Activated CD4-positive, alpha-beta T cell treated with anti-CD3 and anti-CD28 coated beads, Interleukin-2, amount 10 ng/mL, durations not matched to agents 7 days and 5 days (primary cell): ENCODE measurements around the gene OTOP2. TPM values are rescaled to one million over a fixed set of nuclear protein-coding genes. Genes with fewer than 3 reads are reported as not detected.
"Not testable (repeated sequence)": the region's sequence is repeated elsewhere in the genome, so short reads cannot be mapped to it uniquely, and the experiment has no call there.

Experiments used
- CTCF ChIA-PET: fragments of 350-600 bp; sonication (Branson Sonifier 250); formaldehyde crosslinking; loops from one replicate; lab custom pipeline; 2021; ENCODE audit warnings: antibody characterized with exemption; lab: Charles Lee
- POLR2A ChIA-PET: fragments of 350-600 bp; sonication (Branson Sonifier 250); formaldehyde crosslinking; loops from one replicate; lab custom pipeline; 2021; ENCODE audit warnings: antibody characterized with exemption; lab: Charles Lee
- DNase-seq: peaks from one replicate; pipeline ENCODE4 v3.0.0-alpha.2; 2020
- H3K27ac Mint-ChIP-seq: one replicate; pipeline ENCODE4 v1.8.0; 2021; ENCODE audit warnings: mild to moderate bottlenecking, moderate library complexity, mixed read lengths
- H3K27me3 Mint-ChIP-seq: one replicate; pipeline ENCODE4 v1.8.0; 2021; ENCODE audit warnings: mixed read lengths
- H3K36me3 Mint-ChIP-seq: one replicate; pipeline ENCODE4 v1.8.0; 2021; ENCODE audit warnings: low read depth, mixed read lengths
- H3K4me1 Mint-ChIP-seq: one replicate; pipeline ENCODE4 v1.8.0; 2021; ENCODE audit warnings: mixed read lengths
- H3K4me3 Mint-ChIP-seq: one replicate; pipeline ENCODE4 v1.8.0; 2021; ENCODE audit warnings: mild to moderate bottlenecking, moderate library complexity, mixed read lengths
- H3K9me3 Mint-ChIP-seq: one replicate; pipeline ENCODE4 v1.8.0; 2021; ENCODE audit warnings: mixed read lengths
- total RNA-seq, 2 experiments: library from RNA; stranded (reverse); gene quantifications; one replicate each; pipeline ENCODE4 v1.2.3, GENCODE V29; 2021

Gene OTOP2
- total RNA-seq, 2 experiments from 2014 or later: not detected

DNA sequence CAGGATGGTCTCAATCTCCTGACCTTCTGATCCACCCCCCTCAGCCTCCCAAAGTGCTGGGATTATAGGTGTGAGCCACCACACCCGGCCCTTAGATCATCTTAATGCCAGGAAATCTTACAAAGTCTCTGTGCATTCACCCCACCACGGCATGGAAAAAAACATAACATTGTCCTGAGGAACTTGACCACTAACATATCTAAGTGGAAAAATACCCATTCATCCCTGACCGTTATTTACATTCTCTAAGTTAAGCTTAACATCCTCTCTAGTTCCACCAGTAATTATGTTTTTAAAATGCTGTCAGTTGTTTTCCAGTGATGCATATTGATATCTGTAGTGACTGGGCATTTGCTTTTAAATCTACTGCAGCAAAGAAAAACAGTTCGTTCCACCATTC is 51.9 kb downstream of the OTOP2 start:
- Mint-ChIP-seq H3K27me3 (peaks cover 35% of the 10 kb centered on the region), H3K36me3 (no peaks in the 10 kb centered on the region), H3K4me1 (peaks cover 12% of the 10 kb centered on the region), H3K9me3 (no peaks in the 10 kb centered on the region), H3K27ac (no peak overlapping the region), H3K4me3 (no peak overlapping the region)
- no peak for DNase-seq
- ChIA-PET CTCF (interaction anchor here (0.8 to 1.6 kb wide), 2 partner anchors 14 to 37 kb away, joined by 3 to 5 read pairs; partner anchors contain the start of gene MRPL58), POLR2A (no interaction called here)

DNA sequence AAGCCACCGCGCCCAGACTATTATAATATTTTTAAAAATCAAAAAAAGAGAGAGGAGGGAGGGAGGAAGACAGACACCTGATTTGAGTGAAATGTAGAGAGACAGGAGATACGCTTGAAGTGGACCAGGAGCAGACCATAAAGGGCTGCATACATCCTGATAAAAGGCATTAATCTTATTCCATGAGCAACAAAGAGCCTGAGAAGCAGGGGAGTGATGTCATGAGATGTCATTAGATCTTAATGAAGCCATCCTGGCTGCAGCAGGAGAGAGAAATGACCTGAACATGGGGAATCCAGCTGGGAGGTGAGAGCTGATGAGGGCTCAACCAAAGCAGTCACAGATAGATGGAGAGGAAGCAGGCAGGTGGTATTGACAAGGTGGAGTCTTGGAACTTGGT is 53.7 kb downstream of the OTOP2 start:
- Mint-ChIP-seq H3K4me1 (peaks cover 25% of the 10 kb centered on the region), H3K4me3 (no peak overlapping the region), H3K36me3 (no peaks in the 10 kb centered on the region), H3K27ac (no peak overlapping the region), H3K27me3 (peaks cover 34% of the 10 kb centered on the region), H3K9me3 (no peaks in the 10 kb centered on the region)
- CTCF ChIA-PET: interaction anchor here (1.5 to 1.6 kb wide), 2 partner anchors 16 to 35 kb away, joined by 4 read pairs; partner anchors contain the start of gene MRPL58
- POLR2A ChIA-PET: no interaction called here
- DNase-seq: no peak

DNA sequence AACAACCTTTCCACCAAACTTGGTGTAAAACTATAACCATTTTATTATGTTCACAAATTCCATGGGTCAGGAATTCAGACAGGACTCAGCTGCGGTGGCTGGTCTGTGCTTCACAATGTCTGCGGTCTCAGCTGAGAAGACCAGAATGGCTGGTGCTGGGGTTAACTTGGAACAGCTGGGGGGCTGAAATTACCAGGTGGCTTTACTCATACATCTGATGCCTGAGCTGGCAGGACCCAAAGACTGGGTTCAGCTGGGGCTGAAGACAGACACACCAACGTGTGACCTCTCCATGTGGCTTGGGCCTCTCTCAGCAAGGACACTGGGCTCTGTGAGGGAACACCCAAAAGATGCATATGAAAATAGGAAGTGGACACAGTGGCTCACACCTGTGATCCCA is 54.2 kb downstream of the OTOP2 start:
- Mint-ChIP-seq H3K4me1 (peaks cover 21% of the 10 kb centered on the region), H3K36me3 (no peaks in the 10 kb centered on the region), H3K27ac (no peak overlapping the region), H3K27me3 (peaks cover 30% of the 10 kb centered on the region), H3K9me3 (no peaks in the 10 kb centered on the region), H3K4me3 (no peak overlapping the region)
- ChIA-PET POLR2A (no interaction called here), CTCF (interaction anchor here (1.5 to 2.2 kb wide), 3 partner anchors 9 to 34 kb away, joined by 4 to 8 read pairs (median 4); partner anchors contain the start of genes CDR2L and MRPL58)
- no peak for DNase-seq

DNA sequence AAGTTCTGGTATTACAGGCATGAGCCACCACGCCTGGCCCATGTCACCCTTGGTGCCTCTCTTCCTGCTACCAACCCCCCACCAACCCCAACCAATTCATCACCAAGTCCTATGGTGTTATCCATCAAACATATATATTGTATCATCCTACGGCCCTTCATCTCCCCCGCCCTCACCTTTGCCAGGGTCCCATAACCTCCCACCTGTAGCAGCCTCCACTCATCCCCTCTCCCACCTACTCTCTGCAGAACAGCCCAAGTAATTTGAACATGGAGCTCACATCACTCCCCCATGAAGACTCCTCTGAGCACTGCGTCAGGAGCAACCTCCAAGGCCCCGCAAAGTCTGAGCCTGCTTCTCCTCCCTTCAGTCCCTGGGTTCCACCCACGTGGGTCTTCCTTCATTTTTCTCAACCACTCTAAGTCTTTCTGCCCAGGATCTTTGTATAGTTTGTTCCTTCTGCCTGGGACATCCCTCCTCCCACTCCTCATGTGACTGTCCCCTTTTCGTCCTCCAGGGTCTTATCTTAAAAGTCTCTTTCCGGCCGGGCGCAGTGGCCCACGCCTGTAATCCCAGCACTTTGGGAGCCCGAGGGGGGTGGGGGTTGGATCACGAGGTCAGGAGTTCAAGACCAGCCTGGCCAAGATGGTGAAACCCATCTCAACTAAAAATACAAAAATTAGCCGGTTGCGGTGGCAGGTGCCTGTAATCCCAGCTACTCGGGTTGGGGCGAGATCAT is 55.5 kb downstream of the OTOP2 start:
- no peak overlapping the region for H3K4me3 Mint-ChIP-seq
- H3K4me1 Mint-ChIP-seq: peaks cover 21% of the 10 kb centered on the region
- ChIA-PET CTCF (interaction anchor here (0.7 to 2.2 kb wide), 2 partner anchors 8 to 823 kb away, joined by 3 to 8 read pairs; partner anchors contain the start of gene CDR2L), POLR2A (no interaction called here)
- H3K27ac Mint-ChIP-seq: no peak overlapping the region
- no peaks in the 10 kb centered on the region for H3K9me3 Mint-ChIP-seq
- H3K36me3 Mint-ChIP-seq: no peaks in the 10 kb centered on the region
- peaks cover 24% of the 10 kb centered on the region for H3K27me3 Mint-ChIP-seq
- DNase-seq: no peak

DNA sequence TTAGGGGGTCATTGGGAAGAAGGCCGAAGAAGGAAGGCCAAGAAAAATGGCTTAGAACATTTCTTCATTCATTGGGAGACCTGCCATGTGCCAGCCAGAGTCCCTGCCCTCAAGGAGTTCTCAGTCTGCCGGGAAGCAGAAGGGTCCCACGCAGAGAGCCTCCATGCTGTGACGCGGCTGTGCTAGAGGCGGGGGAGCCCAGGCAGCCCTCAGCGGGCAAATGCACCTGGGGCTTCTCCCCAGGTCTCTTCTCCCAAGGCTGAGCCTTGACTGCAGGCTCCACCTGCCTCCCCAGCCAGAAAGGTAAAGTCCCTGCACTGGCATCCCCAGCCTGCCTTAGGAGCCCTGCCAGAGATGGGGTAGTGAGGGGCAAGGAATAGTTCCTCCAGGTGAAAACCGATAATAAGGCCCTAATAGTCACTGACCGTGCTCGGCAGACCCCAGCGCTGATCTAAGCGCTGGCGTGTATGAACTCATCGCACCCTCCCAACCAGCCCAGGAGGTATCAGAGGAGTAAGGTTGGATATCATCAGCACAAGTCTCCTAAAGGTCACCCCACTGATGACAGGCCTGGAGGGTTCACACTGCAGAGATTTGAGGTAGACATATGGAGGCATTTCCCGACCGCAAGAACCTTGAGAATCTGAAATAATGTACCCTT is 57.4 kb downstream of the OTOP2 start:
- peaks cover 24% of the 10 kb centered on the region for H3K4me1 Mint-ChIP-seq
- CTCF ChIA-PET: no interaction called here
- POLR2A ChIA-PET: no interaction called here

DNA sequence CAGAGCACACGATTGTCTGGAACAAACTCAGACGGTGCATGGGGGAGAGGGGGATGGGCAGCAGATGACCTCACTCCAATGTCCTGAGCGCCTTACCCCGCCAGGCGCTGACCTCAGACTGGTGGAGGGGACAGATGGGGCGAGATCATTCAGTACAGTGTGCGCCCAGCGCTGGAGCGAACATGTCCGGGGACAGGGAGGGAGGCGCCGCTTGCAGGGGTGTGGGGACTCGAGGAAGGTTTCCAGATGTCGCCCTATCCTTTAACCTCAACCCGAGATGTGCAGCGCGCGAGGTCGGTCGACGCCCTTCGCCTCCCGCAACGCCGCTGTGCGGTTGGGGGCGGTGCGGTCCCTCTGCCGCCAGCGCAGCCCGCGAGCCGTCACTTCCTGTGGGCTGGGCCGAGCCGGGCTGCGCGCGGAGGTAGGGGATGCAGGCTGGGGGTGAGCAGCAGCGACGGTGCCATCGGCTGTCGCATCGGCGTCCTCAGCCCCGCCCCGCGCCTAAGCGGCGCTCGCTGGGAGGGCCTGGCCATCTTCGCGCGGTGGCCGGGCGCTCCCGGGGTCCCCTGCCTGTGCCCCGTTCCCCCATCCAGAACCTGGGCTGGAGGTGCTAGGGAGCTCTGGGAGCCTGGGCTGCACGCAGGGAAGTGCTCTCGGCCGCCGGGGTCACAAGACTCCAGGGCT is 58.0 kb downstream of the OTOP2 start:
- H3K27ac Mint-ChIP-seq: peak overlapping the region; percentile 85
- POLR2A ChIA-PET: no interaction called here
- H3K4me3 Mint-ChIP-seq: peak overlapping the region; percentile 77
- CTCF ChIA-PET: interaction anchor here (1.3 to 1.5 kb wide), 3 partner anchors 10 to 21 kb away, joined by 3 to 5 read pairs (median 5); partner anchors contain the start of gene HID1
- DNase-seq: peak; percentile 83
- H3K9me3 Mint-ChIP-seq: no peaks in the 10 kb centered on the region
- H3K4me1 Mint-ChIP-seq: peaks cover 31% of the 10 kb centered on the region
- H3K27me3 Mint-ChIP-seq: peaks cover 34% of the 10 kb centered on the region
- H3K36me3 Mint-ChIP-seq: no peaks in the 10 kb centered on the region

More for the DNA sequence above, 57.4 kb downstream of the OTOP2 start:
- H3K36me3 Mint-ChIP-seq: no peaks in the 10 kb centered on the region
- H3K9me3 Mint-ChIP-seq: no peaks in the 10 kb centered on the region
- peak overlapping the region; percentile 77 for H3K4me3 Mint-ChIP-seq
- H3K27ac Mint-ChIP-seq: peak overlapping the region; percentile 85
- peaks cover 27% of the 10 kb centered on the region for H3K27me3 Mint-ChIP-seq
- DNase-seq: no peak

DNA sequence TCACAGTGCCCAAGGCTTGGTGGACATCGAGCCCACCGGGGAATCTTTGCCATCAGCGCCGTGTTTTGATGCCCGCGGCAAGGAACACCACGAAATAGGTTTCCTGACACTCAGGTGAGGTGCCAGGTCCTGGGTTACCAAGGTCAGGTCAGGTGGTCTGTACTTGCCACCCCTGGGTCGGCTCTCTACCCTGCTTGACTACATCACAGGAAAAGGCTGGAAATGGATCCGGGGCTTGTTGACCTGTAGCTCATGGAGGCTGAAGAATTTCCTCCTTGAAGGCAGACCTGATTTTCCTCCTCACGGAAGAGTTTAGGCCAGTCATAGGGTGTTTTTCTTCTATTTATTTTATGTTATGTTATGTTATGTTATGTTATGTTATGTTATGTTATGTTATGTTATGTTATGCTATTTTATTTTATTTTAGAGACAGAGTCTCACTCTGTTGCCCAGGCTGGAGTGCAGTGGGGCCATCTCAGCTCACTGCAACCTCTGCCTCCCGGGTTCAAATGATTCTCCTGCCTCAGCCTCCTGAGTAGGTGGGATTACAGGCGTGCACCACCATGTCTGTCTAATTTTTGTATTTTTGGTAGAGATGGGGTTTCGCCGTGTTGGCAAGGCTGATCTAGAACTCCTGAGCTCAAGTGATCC is 58.7 kb downstream of the OTOP2 start:
- Mint-ChIP-seq H3K4me1 (peaks cover 33% of the 10 kb centered on the region), H3K4me3 (peak overlapping the region; percentile 77), H3K27ac (peak overlapping the region; percentile 69), H3K27me3 (peaks cover 36% of the 10 kb centered on the region)
- POLR2A ChIA-PET, H3K36me3 Mint-ChIP-seq, H3K9me3 Mint-ChIP-seq, DNase-seq: not testable (repeated sequence)
- CTCF ChIA-PET: interaction anchor here (0.7 to 1.5 kb wide), 5 partner anchors 9 to 30 kb away, joined by 3 to 5 read pairs (median 5); partner anchors contain the start of genes HID1 and MRPL58

Other genes with a start within 250 kb of the OTOP2 start
- not detected for gene CD300LF, start 211.3 kb upstream of the OTOP2 start, total RNA-seq
- 10 to 100 TPM; 28.2 to 30.4 TPM for gene RAB37, start 187.0 kb upstream of the OTOP2 start, total RNA-seq
- gene NHERF1, start 175.6 kb upstream of the OTOP2 start, total RNA-seq: 100 to 1,000 TPM; 254 to 281 TPM
- gene NAT9, start 147.9 kb upstream of the OTOP2 start, total RNA-seq: 10 to 100 TPM; 28.6 to 34.4 TPM
- under 1 TPM; 0.20 to 0.25 TPM for gene GRIN2C, start 64.4 kb upstream of the OTOP2 start, total RNA-seq
- 10 to 100 TPM; 36.0 to 43.4 TPM for gene FDXR, start 51.3 kb upstream of the OTOP2 start, total RNA-seq
- gene FADS6, start 30.6 kb upstream of the OTOP2 start, total RNA-seq: not detected
- not detected for gene USH1G, start 1.0 kb upstream of the OTOP2 start, total RNA-seq
- not detected for gene OTOP3, start 11.6 kb downstream of the OTOP2 start, total RNA-seq
- gene HID1, start 48.5 kb downstream of the OTOP2 start, total RNA-seq: under 1 TPM; 0.44 to 0.82 TPM
- under 1 TPM; 0.31 to 0.40 TPM for gene CDR2L, start 63.4 kb downstream of the OTOP2 start, total RNA-seq
- 10 to 100 TPM; 41.2 to 46.2 TPM for gene MRPL58, start 88.4 kb downstream of the OTOP2 start, total RNA-seq
- gene ATP5PD, start 122.7 kb downstream of the OTOP2 start, total RNA-seq: 100 to 1,000 TPM; 252 to 259 TPM
- 10 to 100 TPM; 21.7 TPM for gene KCTD2, start 123.0 kb downstream of the OTOP2 start, total RNA-seq
- gene SLC16A5, start 163.7 kb downstream of the OTOP2 start, total RNA-seq: 10 to 100 TPM; 11.4 to 12.2 TPM
- gene ARMC7, start 185.7 kb downstream of the OTOP2 start, total RNA-seq: 10 to 100 TPM; 18.5 to 18.8 TPM
- 10 to 100 TPM; 45.2 to 50.4 TPM for gene NT5C, start 207.5 kb downstream of the OTOP2 start, total RNA-seq
- 100 to 1,000 TPM; 277 to 280 TPM for gene JPT1, start 230.2 kb downstream of the OTOP2 start, total RNA-seq